ENCODE measurements around the gene C9orf85.

- TF ChIP-seq CTCF (IDR thresholded peaks at IDR 0.05; ENCODE audit: low read length) (no peak), EZH2 (IDR thresholded peaks at IDR 0.05; ENCODE audit: borderline replicate concordance, low read length) (no peak)
Observed at GRCh38 chr9:72006501-72006900, 95.1 kb downstream of the C9orf85 start.
